Fibroblast of upper back skin (primary cell): ENCODE measurements around the gene MSTO1.
A peak's percentile ranks its signal among the peaks of the same experiment; 100 is the strongest.
"Not testable (repeated sequence)": the region's sequence is repeated elsewhere in the genome, so short reads cannot be mapped to it uniquely, and the experiment has no call there.

Source experiments
- DNase-seq: peaks from one replicate; pipeline ENCODE4 v3.0.0-alpha.2; 2013

The MSTO1 gene

GRCh38 chr1:155622191-155622590 lies 12.2 kb downstream of the MSTO1 start:
- no peak for DNase-seq

- DNase-seq, result no peak
These were observed 13.3 kb downstream of the MSTO1 start for GRCh38 chr1:155623357-155623756.

- not testable (repeated sequence) for DNase-seq
These were observed 16.4 kb downstream of the MSTO1 start for GRCh38 chr1:155626428-155626827.

- no peak for DNase-seq
These were observed 26.6 kb downstream of the MSTO1 start for GRCh38 chr1:155636397-155637153.

GRCh38 chr1:155640367-155640766 lies 30.3 kb downstream of the MSTO1 start:
- DNase-seq, result no peak

- DNase-seq, result not testable (repeated sequence)
These were observed 32.7 kb downstream of the MSTO1 start for GRCh38 chr1:155642559-155643180.

GRCh38 chr1:155643230-155643629 lies 33.2 kb downstream of the MSTO1 start:
- no peak for DNase-seq

- no peak for DNase-seq
These were observed 35.1 kb downstream of the MSTO1 start for GRCh38 chr1:155645034-155645598.

GRCh38 chr1:155645648-155646047 lies 35.6 kb downstream of the MSTO1 start:
- DNase-seq, result peak; percentile 16

GRCh38 chr1:155646307-155646706 lies 36.3 kb downstream of the MSTO1 start:
- DNase-seq, result peak; percentile 37

- DNase-seq, result peak; percentile 91
These were observed 38.5 kb downstream of the MSTO1 start for GRCh38 chr1:155648207-155649147.

GRCh38 chr1:155649676-155650075 lies 39.7 kb downstream of the MSTO1 start:
- DNase-seq, result no peak

GRCh38 chr1:155650231-155650757 lies 40.3 kb downstream of the MSTO1 start:
- DNase-seq, result no peak

GRCh38 chr1:155651861-155652661 lies 42.0 kb downstream of the MSTO1 start:
- DNase-seq, result no peak

GRCh38 chr1:155652951-155653350 lies 42.9 kb downstream of the MSTO1 start:
- DNase-seq, result no peak

GRCh38 chr1:155657463-155657862 lies 47.4 kb downstream of the MSTO1 start:
- DNase-seq, result no peak

- not testable (repeated sequence) for DNase-seq
These were observed 51.2 kb downstream of the MSTO1 start for GRCh38 chr1:155661239-155661638.
